Measurements from ENCODE around the gene MAP3K5. TPM values are rescaled to one million over a fixed set of nuclear protein-coding genes. Genes with fewer than 3 reads are reported as not detected.

The MAP3K5 gene
- total and polyA plus RNA-seq, 9 of the 15 experiments (the other 6 are each of a cell fraction or from before 2014, with no cell fraction given): 2.2 to 13.0 (median 9.9) TPM

- TF ChIP-seq ELK1 (CRISPR knock-in tag; IDR thresholded peaks at IDR 0.05): no peak
- no peak for TF ChIP-seq ZNF174 (CRISPR knock-in tag; IDR thresholded peaks at IDR 0.05)
- TF ChIP-seq C11orf30 (IDR thresholded peaks at IDR 0.05; ENCODE audit: low read depth): no peak; the same call in 1 of the 2 replicates
- no peak for TF ChIP-seq POLR2AphosphoS5 (IDR thresholded peaks at IDR 0.05; ENCODE audit: control insufficient read depth, insufficient read depth, low read depth, low read length)
- TF ChIP-seq NFXL1 (CRISPR knock-in tag; IDR thresholded peaks at IDR 0.05): no peak
- no peak for TF ChIP-seq RNF219 (CRISPR knock-in tag; IDR thresholded peaks at IDR 0.05)
- TF ChIP-seq PCBP2 (IDR thresholded peaks at IDR 0.05; ENCODE audit: low read depth, low read length, poor library complexity, severe bottlenecking): no peak
- no peak for TF ChIP-seq CREB3L1 (IDR thresholded peaks at IDR 0.05; ENCODE audit: borderline replicate concordance, low read depth)
- no peak for TF ChIP-seq TARDBP (IDR thresholded peaks at IDR 0.05)
- peak in 1 of 2 experiments; percentile 74; a peak in 2 of 4 replicates for TF ChIP-seq FOXA3 (CRISPR knock-in tag; conservative IDR thresholded peaks at IDR 0.05 in 1 of 2, IDR thresholded peaks at IDR 0.05 in 1 of 2)
- TF ChIP-seq KLF13 (tag; IDR thresholded peaks at IDR 0.05; ENCODE audit: borderline replicate concordance, low read depth): no peak
- no peak for TF ChIP-seq KDM1A (IDR thresholded peaks at IDR 0.05)
- no peak for TF ChIP-seq MYNN (IDR thresholded peaks at IDR 0.05)
- TF ChIP-seq MYNN (CRISPR knock-in tag; IDR thresholded peaks at IDR 0.05): no peak
- TF ChIP-seq CEBPG (CRISPR knock-in tag; IDR thresholded peaks at IDR 0.05): peak; percentile 62
- TF ChIP-seq CEBPG (tag; conservative IDR thresholded peaks at IDR 0.05 in 1 of 2, IDR thresholded peaks at IDR 0.05 in 1 of 2): peak; percentile 82 to 92
- peak; percentile 97 for TF ChIP-seq CEBPB (tag; IDR thresholded peaks at IDR 0.05)
- no peak for TF ChIP-seq CBX1 (IDR thresholded peaks at IDR 0.05; ENCODE audit: low read depth)
- TF ChIP-seq ETV6 (IDR thresholded peaks at IDR 0.05; ENCODE audit: borderline replicate concordance in 1 of 2, low read depth in 2 of 2, low read length in 1 of 2): no peak
- no peak for TF ChIP-seq ETV6 (CRISPR knock-in tag; IDR thresholded peaks at IDR 0.05; ENCODE audit: borderline replicate concordance)
- TF ChIP-seq ATF4 (CRISPR knock-in tag; IDR thresholded peaks at IDR 0.05): no peak
Measured at GRCh38 chr6:136788069-136788902, 4.0 kb downstream of the MAP3K5 start (continued).
